Smooth muscle cell of the brain vasculature (primary cell): Measurements from ENCODE around the gene COL27A1.

ENCODE experiments used
- DNase-seq: peaks from one replicate; pipeline ENCODE4 v3.0.0-alpha.2; 2012; ENCODE audit warnings: low read depth, low spot score

Gene COL27A1

GRCh38 chr9:114168281-114169028, 13.1 kb downstream of the COL27A1 start:
- no peak for DNase-seq

GRCh38 chr9:114169029-114169951, 14.0 kb downstream of the COL27A1 start:
- peak; percentile 90 for DNase-seq

- peak; percentile 73 for DNase-seq
Measured at GRCh38 chr9:114169952-114170770, 14.8 kb downstream of the COL27A1 start.

GRCh38 chr9:114170771-114171461, 15.6 kb downstream of the COL27A1 start:
- no peak for DNase-seq

- no peak for DNase-seq
Measured at GRCh38 chr9:114171500-114171899, 16.2 kb downstream of the COL27A1 start.

GRCh38 chr9:114172981-114173833, 17.9 kb downstream of the COL27A1 start:
- DNase-seq: no peak

- DNase-seq: no peak
Measured at GRCh38 chr9:114174557-114174875, 19.2 kb downstream of the COL27A1 start.

- no peak for DNase-seq
Measured at GRCh38 chr9:114174876-114175771, 19.8 kb downstream of the COL27A1 start.

GRCh38 chr9:114176624-114177291, 21.4 kb downstream of the COL27A1 start:
- no peak for DNase-seq

- no peak for DNase-seq
Measured at GRCh38 chr9:114177423-114178064, 22.2 kb downstream of the COL27A1 start.

GRCh38 chr9:114178076-114178475, 22.7 kb downstream of the COL27A1 start:
- no peak for DNase-seq

- no peak for DNase-seq
Measured at GRCh38 chr9:114178756-114179450, 23.6 kb downstream of the COL27A1 start.

GRCh38 chr9:114179516-114179915, 24.2 kb downstream of the COL27A1 start:
- DNase-seq: no peak

GRCh38 chr9:114180696-114181606, 25.6 kb downstream of the COL27A1 start:
- DNase-seq: no peak

GRCh38 chr9:114181607-114182409, 26.5 kb downstream of the COL27A1 start:
- DNase-seq: no peak

- DNase-seq: no peak
Measured at GRCh38 chr9:114183006-114183405, 27.7 kb downstream of the COL27A1 start.
